NCI-H526 treated with DMSO at 0.1 percent for 48 hours (cell line): Measurements from ENCODE around the gene HMGA1.

Source experiments
- DNase-seq: peaks from one replicate; lab custom pipeline; 2025; lab: John Stamatoyannopoulos, UW

HMGA1 gene

GRCh38 chr6:34236443-34237315 is at the start of gene HMGA1:
Gene HMGA1 (plus strand): TSS chr6:34236873. CDS start chr6:34240781, 3,908 bp downstream.
- DNase-seq: peak; percentile 83

DNA sequence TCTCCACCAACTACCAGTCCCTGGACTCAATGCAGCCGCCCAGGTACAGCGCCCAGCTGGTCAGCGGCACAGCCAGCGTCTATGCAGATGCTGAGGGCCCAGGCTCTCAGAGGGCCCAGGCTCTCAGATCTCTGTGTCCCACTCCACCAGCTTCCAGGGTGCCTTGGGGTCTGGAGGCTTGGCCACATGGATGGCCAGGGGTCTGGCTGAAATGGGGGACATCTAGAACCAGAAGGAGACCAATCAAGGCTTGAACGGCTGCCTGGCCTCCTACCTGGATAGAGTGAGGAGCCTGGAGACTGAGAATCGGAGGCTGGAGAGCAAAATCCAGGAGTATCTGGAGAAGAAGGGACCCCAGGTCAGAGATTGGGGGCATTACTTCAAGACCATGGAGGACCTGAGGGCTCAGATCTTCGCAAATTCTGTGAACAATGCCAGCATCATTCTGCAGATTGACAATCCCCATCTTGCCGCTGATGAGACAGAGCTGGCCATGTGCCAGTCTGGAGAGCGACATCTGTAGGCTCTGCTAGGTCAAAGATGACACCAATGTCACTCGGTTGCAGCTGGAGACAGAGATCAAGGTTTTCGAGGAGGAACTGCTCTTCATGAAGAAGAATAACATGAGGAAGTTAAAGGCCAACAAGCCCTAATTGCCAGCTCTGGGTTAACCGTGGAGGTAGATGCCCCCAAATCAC is 46.7 kb upstream of the HMGA1 start:
- no peak for DNase-seq

GRCh38 chr6:34190504-34191122 is 46.1 kb upstream of the HMGA1 start:
- DNase-seq: no peak

GRCh38 chr6:34194772-34195171 is 41.9 kb upstream of the HMGA1 start:
- no peak for DNase-seq

DNA sequence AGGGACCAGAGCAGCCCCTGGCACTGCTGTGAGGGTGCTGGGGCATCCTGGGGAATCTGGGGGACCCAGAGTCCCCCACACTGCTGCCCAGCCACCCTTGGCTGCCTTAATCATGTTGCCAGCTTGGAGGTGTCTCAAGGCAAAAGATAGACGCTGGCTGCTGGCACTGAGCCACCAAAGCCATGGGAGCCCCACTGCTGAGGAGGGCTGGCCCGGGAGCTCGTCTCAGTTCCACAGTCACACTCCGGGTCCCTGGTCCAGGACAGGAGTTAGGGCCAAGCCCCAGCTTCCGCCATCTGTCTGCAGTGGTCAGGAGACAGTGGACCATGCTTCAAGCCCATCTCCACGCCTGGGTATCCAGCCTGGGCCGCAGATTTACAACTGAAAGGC is 41.0 kb upstream of the HMGA1 start:
- no peak for DNase-seq

DNA sequence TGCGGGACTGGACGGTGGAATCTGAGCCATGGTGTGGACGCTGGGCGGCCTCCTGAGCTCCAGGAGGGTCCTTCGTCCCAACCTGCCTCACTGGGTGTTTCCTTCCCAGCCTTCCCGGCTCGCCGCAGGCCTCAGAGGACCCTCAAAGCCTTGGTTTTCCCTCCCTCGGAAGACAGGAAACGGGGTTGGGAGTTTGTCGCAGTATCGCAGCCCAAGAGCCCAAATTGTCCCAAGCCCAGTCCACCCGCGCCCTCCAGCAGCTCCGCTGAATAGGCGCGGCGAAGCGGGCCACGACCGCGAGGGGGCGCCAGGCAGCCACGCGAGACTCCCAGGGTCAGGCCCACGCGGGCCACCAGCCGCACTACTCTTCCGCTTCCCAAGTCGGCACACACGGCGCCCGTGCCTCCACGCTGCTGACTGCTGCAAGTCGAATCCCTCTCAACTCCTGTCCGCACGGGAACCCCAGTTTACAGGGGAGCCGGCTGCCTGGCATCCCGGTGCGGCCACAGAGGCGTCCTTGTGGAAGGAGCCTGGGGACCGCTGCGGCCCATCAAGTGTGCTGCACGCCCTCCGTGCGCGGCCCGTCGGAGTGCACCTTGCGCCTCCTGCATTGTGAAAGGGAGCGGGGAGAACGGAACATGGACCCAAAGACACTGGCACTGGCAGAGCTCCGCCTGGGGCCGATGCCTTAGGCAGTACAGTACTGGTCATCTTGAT is 40.4 kb upstream of the HMGA1 start:
- peak; percentile 40 for DNase-seq

DNA sequence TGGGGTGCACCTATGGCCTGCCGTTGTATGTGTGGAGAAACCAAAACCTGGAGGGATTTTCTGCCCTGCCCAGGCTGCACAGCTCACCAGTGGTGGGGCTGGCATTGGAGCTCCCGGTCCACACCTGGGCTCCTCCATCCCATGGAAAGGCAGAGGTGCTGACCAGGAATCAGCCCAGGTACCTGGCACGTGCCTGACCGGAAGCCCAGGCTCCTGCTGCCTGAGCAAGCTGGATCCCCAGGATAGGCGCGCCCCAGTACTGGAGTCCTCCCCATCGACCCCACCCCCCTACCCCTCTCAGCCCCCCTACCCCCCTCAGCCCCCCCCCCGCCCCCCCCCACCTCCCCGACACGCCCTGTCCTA is 39.9 kb upstream of the HMGA1 start:
- no peak for DNase-seq

DNA sequence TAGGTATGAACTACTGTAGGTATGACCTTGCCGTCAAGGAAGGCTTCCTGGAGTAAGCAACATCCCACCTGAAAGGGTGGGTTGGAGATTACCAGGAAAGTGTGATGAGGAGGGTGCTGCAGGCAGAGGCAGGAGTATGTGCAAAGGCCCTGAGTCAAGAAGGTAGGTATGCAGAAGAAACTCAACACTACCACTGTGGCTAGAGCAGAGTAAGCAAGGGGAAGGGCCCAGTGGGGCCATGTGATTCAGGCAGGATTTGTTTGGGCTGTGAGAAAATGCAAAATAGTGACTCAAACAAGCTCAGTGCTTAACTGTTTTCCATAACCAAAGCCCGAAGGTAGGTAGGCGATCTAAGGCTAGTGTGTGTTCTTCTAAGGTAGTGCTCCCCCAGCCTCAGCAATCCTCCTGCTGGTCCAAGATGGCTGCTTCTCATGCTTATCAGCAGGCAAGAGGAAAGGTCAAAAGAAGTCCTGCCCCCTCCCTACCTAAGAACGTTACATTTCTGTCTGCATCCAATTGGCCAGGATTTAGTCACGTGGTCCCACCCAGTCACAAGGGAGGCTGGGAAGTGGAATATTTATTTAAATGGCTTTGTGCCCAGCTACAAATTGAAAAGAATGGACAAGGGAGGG is 36.2 kb upstream of the HMGA1 start:
- DNase-seq: peak; percentile 19

DNA sequence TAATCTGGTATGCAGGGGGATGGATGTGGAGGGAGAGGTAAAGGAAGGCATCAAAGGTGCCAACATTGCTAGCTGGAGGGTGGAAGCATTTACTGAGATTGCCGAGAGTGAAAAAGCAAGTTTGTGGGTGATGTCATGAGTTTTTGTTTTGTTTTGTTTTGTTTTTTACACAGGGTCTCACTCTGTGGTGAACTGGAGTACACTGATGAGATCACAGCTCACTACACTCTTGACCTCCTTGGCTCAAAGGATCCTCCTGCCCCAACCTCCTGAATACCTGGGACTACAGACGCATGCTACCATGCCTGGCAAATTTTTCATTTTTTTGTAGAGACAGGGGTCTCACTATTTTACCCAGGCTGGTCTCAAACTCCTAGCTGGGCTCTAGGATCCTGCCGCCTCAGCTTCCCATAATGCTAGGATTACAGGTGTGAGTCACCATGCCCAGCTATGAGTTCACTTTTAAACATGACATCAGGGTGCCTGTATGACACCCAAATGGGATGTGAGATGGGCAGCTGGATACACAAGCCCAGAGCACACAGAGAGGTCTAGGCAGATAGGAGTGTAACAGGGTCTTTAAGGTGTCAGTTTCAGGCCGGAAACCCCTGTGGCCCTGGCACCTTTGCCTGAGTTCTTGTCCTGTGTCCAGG is 35.1 kb upstream of the HMGA1 start:
- DNase-seq: no peak

GRCh38 chr6:34202329-34203201 is 34.1 kb upstream of the HMGA1 start:
- DNase-seq: no peak

GRCh38 chr6:34204693-34205092 is 32.0 kb upstream of the HMGA1 start:
- DNase-seq: no peak

DNA sequence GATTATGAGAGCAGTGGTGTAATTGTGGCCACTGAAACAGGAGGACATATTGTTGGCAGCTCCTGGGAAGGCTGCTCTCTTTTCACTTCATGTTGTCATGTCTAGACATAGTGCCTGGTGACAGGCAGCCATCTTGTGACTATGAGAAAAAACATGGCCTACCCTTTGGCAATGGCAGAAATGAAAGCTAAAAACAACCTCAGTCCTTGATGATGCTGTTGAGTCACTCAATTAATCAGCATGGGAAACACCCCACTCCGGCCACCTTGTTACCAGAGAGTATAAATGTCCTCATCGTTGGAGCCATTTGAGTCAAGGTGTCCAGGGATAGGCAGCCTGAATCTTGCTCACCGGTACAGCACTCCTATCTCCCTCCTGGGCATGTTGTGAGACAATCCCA is 31.2 kb upstream of the HMGA1 start:
- DNase-seq: no peak

- DNase-seq: no peak
Measured at GRCh38 chr6:34205916-34206315, 30.8 kb upstream of the HMGA1 start.

DNA sequence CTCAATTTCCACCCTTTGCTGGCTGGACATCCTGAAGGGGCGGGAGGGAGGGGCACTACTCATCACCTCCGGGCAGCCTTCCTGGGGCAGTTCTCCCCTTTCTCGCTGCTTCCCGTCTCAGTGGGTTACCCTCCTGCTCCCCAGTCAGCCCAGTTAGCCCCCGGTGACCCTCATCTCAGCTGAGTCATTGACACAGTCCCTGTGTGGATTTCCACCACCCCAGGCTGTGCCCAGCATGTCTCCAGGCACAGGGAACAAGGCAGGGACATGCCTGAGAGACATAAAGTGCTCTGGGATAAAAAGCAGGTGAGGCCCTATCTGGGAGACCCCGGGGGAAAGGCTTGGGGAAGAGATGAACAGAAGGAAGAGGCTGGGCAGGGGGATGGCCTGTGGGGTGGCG is 29.9 kb upstream of the HMGA1 start:
- no peak for DNase-seq

- DNase-seq: no peak
Measured at GRCh38 chr6:34207695-34208443, 28.8 kb upstream of the HMGA1 start.

- no peak for DNase-seq
Measured at GRCh38 chr6:34213772-34214171, 22.9 kb upstream of the HMGA1 start.

DNA sequence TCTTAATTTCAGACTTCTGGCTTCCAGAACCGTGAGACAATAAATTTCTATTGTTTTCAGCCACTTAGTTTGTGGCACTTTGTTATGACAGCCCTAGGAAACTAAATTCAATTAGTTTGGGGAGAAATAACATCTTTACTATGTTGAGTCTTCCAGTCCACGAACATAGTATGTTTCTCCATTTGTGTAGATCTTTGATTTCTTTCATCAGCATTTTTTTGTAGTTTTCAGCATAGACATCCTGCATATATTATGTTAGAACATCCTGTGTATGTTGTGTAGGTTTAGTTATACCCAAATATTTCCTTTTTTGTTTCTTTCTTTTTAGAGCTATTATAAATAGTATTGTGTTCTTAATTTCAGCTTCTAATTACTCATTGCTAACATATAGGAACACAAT is 18.0 kb upstream of the HMGA1 start:
- DNase-seq: no peak

GRCh38 chr6:34223381-34223955 is 13.2 kb upstream of the HMGA1 start:
- no peak for DNase-seq
